Esophagus squamous epithelium (tissue), 4 donors: ENCODE results near the gene TDRD12.

Experiments used
- POLR2A ChIP-seq, 4 donors: fragments of 450-650 bp; IDR thresholded peaks; one replicate each; pipeline ENCODE4 v1.6.1; 2017; ENCODE audit warnings: antibody characterized with exemption in 4 of 4, mild to moderate bottlenecking in 4 of 4, moderate library complexity in 3 of 4
- TF ChIP-seq, protein P1 (sequence below), 6 experiments: fragments of 450-650 bp in 4 of 6; fragments of 200-600 bp in 2 of 6; sonication (generic) in 2 of 6; IDR thresholded peaks; one replicate each; pipeline ENCODE4 v1.5.1; 2016 to 2019; ENCODE audit warnings: antibody characterized with exemption in 6 of 6, mild to moderate bottlenecking in 4 of 6, moderate library complexity in 4 of 6

DNA sequence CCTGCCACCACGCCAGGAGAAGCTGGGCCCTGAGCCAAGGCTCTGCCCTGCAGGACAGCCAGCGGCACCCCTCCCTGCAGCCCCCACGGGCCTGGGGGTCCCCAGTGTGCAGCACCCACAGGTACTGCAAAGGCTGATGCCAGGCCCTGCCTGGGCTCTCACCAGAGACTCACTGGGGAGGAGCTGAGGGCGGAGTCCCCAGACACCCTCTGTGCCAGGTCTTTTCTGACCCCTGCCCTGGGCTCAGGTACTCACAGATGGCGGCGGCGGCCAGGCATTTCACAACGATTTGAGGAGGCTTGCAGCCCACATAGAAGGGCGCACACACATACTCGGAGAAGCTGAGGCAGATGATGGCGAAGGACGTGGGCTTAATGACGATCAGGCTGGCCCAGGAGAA, 144.3 kb downstream of the TDRD12 start:
- TF ChIP-seq, protein P1, sequence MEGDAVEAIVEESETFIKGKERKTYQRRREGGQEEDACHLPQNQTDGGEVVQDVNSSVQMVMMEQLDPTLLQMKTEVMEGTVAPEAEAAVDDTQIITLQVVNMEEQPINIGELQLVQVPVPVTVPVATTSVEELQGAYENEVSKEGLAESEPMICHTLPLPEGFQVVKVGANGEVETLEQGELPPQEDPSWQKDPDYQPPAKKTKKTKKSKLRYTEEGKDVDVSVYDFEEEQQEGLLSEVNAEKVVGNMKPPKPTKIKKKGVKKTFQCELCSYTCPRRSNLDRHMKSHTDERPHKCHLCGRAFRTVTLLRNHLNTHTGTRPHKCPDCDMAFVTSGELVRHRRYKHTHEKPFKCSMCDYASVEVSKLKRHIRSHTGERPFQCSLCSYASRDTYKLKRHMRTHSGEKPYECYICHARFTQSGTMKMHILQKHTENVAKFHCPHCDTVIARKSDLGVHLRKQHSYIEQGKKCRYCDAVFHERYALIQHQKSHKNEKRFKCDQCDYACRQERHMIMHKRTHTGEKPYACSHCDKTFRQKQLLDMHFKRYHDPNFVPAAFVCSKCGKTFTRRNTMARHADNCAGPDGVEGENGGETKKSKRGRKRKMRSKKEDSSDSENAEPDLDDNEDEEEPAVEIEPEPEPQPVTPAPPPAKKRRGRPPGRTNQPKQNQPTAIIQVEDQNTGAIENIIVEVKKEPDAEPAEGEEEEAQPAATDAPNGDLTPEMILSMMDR (IDR thresholded peaks at IDR 0.05) = no peak
- TF ChIP-seq POLR2A (IDR thresholded peaks at IDR 0.05) = no peak
